HG02798 (cell line): ENCODE results near the gene KRTAP12-3.
"Not testable (repeated sequence)": the region's sequence is repeated elsewhere in the genome, so short reads cannot be mapped to it uniquely, and the experiment has no call there.

Experiments used
- ATAC-seq: cut with Tn5 transposase; IDR thresholded peaks from one replicate; pipeline ENCODE4 v1.9.1; 2021; ENCODE audit warnings: mild to moderate bottlenecking; ENCODE audit not compliant: unreplicated experiment, poor library complexity

KRTAP12-3 gene

DNA sequence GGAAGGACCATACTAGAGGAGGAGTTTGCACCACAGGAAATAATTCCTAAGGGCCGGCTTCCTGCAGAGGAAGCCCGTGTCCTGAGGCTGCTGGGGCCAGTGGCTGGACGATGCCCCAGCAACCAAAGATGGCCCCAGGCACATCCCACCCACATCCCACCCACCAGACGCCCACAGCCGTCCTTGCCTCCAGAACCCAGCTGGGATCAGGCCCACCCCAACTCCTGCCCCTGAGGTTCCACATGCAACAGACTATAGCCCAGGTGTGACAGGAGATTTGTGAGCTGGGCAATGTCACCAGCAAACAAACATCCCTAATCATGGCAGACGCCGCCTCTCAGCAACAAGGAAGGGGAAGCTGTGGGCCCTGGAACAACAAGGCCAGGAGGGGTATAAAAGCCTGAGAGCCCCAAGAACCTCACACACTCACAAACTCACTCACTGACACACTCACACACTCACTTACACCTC, 31.0 kb upstream of the KRTAP12-3 start, which contains the start of gene KRTAP10-9:
Gene KRTAP10-9, plus strand, starts transcription at position 421 of the 471 bp plus-strand sequence. CDS start 79 bp downstream, outside the sequence.
- ATAC-seq, result no peak

DNA sequence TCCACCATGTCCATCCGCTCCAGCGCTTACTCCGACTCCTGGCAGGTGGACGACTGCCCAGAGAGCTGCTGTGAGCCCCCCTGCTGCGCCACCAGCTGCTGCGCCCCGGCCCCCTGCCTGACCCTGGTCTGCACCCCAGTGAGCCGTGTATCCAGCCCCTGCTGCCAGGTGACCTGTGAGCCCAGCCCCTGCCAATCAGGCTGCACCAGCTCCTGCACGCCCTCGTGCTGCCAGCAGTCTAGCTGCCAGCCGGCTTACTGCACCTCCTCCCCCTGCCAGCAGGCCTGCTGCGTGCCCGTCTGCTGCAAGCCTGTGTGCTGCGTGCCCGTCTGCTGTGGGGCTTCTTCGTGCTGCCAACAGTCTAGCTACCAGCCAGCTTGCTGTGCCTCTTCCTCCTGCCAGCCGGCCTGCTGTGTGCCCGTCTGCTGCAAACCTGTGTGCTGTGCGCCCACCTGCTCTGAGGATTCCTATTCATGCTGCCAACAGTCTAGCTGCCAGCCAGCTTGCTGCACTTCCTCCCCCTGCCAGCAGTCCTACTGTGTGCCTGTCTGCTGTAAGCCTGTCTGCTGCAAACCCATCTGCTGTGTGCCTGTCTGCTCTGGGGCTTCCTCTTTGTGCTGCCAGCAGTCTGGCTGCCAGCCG, 30.4 kb upstream of the KRTAP12-3 start:
- not testable (repeated sequence) for ATAC-seq

DNA sequence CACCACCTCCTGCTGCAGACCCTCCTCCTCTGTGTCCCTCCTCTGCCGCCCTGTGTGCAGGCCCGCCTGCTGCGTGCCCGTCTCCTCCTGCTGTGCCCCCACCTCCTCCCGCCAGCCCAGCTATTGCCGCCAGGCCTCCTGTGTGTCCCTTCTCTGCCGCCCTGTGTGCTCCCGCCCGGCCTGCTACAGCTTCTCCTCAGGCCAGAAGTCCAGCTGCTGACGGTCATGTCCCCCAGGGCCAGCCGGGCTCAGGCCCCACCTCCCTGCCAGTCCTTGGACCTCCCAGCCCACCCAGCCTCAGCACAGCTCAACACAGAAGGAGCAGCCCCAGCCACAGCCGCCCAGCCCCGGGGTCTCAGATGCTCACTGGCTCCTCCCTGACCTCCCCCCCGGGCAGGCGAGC, 29.9 kb upstream of the KRTAP12-3 start:
- ATAC-seq, result not testable (repeated sequence)

DNA sequence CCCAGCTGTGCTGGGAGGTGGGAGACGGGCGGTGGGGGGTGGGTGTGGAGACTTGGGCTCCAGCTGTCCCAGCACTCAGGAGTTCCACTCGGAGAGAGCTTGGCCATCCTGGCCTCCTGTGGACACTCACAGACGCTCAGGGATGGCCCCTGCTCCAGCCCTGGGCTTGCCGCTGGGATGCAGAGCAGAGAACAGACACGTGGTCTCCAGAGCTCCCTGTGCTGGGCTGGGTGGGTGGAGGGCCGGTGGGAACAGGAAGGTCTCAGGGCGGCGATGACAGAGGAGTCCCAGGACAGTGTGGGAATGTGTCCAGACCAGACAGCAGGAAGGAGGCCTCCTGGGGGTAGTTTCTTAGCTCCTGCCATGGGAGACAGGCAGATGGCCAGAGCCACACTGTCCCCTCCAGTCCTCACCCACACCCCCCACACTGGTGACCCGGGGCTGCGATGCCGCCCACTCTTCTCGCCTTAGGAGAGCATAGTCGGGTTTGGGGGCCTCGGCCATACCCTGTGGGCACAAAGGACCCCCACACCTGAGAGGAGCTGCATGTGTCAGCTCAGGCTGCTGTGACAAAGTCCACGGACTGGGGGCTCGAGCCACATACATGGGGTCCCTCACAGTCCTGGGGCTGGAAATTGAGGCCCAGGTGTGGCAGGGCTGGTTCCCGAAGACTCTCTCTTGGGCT, 28.9 kb upstream of the KRTAP12-3 start:
- ATAC-seq, result no peak

DNA sequence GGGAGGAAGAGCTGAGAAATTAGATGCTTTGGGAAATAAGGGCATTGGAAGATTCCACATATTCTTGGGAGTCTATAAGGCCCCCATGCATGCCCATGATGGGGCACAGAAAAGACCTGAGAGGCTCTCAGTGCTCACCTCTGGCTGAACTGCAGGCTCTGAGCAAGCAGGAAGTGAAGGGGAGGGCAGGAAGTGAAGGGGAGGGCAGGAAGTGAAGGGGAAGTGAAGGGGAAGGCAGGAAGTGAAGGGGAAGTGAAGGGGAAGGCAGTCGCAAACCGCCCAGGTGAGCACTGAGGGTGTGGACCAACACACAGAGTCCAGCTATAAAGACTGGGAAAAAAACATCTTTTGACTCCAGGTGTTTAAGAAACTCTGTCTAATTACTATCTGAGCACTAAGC, 27.3 kb upstream of the KRTAP12-3 start:
- no peak for ATAC-seq

DNA sequence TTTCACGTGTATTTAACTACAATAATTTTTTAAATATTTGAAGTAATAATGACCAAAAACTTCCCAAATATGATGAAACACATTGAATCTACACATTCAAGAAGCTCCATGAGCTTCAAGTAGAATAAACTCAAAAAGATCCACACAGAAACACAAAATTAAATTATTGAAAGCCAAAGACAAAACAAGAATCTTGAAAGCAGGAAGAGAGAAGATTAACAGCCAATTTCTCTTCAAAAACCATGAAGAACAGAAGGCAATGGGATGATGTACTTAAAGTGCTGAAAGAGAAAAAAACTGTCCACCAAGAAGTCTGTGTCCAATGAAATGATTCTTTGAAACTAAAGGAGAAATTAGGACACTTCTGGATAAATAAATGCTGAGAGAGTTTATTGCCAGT, 25.7 kb upstream of the KRTAP12-3 start:
- no peak for ATAC-seq

DNA sequence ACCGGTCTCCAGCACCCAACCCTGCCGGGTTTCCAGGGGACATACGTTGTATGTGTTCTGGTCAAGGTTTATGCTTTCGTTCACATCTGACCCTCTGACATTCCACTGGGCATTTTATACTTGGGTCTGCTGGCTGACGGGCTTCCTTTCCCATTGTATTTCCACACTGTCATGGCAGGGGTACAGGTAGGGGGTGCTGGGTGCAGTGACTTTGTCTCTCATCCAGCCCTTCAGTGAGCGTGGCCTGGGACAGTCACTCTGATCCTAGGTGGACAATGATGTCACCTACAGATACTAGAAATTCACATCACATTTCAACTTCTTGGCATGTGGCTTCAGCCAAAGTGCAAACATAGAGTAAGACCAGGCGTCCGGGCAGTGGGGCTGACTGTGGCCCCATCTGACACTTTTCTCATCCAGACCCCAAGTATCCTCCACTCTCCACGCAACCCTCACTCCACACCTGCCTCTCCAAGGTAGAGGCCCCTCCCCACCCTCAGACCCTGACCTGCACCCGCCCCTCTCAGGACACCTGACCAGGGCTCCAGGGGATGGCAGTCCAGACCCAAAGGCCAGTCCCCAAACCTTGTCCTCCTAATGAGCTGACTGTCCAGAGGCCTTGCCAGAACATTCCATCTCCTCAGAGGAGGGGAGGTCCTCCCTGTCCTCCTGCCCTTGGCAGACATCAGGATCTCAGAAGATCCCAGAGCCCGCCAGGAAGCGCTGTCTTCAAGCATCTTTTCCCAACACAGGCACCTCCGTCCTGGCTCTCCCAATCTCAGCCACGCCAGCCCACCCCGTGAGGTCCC, 21.3 kb upstream of the KRTAP12-3 start:
- no peak for ATAC-seq

DNA sequence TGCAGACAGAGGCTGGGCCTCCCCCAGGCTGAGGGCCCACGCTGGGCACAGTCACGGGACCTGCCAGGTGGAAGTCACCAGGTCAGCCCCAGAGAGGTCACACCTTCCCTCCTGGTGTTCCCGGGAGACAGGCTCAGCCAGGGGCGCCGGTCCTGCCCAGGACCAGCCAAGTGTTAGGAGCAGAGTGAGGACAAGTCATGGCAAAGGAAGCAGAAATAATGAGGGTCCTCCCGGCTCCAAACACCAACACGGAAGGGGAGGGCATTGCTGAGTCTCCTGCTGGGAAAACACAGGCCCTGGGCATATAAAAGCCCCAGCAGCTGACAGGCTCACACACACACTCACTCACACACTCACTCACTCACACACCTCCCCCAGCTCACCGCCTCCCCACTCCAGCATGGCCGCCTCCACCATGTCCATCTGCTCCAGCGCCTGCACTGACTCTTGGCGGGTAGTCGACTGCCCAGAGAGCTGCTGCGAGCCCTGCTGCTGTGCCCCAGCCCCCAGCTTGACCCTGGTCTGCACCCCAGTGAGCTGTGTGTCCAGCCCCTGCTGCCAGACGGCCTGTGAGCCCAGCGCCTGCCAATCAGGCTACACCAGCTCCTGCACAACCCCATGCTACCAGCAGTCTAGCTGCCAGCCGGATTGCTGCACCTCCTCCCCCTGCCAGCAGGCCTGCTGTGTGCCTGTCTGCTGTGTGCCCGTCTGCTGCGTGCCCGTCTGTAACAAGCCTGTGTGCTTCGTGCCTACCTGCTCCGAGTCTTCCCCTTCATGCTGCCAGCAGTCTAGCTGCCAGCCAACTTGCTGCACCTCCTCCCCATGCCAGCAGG, 20.5 kb upstream of the KRTAP12-3 start, which contains the start of gene KRTAP10-10:
Gene KRTAP10-10, plus strand, starts transcription at position 339 of the 833 bp plus-strand sequence. Its CDS starts 62 bp downstream, at position 401.
- no peak for ATAC-seq

DNA sequence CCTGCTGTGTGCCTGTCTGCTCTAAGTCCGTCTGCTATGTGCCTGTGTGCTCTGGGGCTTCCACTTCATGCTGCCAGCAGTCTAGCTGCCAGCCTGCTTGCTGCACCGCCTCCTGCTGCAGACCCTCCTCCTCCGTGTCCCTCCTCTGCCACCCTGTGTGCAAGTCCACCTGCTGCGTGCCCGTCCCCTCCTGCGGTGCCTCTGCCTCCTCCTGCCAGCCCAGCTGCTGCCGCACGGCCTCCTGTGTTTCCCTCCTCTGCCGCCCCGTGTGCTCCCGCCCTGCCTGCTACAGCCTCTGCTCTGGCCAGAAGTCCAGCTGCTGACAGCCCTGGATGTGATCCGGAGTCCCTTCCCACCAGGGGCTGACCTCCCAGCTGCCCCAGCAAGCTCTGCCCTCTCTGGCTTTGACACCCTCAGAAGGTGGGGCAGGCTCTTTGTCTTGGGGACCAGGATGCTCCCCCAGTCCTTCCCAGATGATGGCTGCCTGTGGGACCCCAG, 19.8 kb upstream of the KRTAP12-3 start:
- ATAC-seq, result not testable (repeated sequence)

DNA sequence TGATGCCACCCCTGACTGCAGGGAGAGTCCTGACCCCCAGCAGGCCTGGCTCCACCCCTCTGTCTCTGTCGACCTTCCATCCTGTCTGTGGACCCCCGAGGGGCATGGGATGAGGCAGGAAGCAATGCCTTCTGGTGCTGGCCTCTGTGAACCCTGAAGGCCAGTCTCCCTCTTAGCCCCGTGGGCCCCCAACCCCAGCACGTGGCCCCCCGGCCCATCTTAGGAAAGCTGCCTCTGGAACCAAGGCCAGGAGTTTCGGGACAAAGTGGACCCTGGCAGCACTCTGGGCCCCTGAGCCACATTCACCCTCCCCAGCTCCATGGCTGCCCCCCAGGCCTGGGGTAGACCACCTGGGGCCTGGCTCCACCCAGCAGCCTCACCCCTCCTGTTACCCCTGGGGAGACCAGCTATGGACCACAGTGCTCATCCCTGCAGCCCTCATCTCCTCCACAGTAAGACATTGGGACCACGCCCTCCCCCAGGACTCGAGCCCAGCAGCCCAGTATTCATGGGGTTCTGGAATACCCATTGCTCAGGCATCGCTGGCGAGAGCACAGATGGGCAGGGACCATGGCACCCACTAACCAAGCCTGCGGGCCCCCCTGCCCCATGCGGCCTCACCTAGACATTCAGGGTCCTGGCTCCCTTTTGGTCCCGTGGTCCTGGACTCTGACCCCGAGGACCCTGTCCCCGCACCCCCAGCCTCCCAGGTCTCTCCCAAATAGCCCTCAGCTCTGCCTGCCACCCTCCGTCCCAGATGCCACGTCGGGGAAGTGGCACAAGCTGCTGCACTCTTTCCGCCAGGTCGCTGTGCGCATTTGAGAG, 19.0 kb upstream of the KRTAP12-3 start:
- not testable (repeated sequence) for ATAC-seq

DNA sequence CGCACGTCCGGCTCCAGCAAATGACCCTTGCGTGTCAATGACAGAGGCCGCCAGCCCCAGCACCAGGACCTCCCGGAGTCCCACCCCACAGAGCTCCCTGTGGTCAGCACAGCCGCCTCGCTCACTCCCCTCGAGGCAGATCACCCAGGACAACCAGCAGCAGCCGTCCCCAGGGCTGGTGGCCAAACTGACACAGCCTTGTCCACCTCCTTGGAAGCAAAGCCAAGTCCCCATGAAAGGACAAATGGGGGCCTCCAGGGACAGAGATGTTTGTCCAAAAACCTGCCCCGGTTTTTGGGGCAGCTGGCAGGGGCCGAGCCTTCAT, 18.4 kb upstream of the KRTAP12-3 start:
- no peak for ATAC-seq

DNA sequence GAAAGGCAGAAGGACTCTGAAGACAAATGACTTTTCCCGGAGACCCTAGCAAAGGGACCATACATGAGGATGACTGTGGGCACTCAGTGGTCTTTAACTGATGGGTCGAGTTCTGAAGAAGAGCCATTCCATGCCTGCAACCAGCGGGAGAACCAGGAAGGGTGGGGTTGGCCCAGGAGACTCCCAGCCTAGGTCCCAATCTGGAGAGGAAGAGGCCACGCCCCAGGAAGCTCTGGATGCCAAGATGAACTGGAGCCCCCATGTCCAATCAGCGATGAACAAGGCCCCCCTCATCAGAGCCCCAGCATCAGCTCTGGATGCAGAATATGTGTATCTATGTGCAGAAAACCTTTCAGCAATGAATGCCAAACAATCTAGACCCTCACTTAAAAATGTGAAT, 17.0 kb upstream of the KRTAP12-3 start:
- no peak for ATAC-seq

DNA sequence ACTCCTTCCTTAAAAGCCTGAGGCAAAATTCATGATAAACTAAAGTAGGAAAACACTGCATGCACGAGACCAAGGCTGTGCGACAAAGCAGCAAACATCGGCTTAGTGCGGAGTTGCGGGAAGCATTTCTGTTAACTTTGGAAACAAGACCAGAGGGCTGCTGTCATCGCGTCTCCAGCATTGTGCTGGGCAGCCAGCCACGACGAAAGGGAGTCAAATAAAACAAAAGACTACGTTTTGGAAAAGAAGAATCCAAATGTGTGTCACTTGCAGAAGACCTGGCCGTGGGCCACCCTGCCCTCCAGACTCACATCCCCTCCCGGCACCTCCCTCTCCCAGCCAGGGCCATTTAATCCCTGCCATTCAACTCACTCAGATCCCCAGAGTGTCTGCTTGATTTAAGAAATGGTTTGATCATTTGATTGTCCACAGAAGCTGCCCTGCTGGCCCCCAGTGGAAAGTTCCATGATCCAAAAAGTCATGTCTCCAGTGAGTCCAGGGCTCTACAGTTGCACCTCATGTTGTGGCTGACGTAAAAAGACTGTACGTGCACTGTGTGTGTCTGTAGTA, 13.9 kb upstream of the KRTAP12-3 start:
- ATAC-seq, result no peak

DNA sequence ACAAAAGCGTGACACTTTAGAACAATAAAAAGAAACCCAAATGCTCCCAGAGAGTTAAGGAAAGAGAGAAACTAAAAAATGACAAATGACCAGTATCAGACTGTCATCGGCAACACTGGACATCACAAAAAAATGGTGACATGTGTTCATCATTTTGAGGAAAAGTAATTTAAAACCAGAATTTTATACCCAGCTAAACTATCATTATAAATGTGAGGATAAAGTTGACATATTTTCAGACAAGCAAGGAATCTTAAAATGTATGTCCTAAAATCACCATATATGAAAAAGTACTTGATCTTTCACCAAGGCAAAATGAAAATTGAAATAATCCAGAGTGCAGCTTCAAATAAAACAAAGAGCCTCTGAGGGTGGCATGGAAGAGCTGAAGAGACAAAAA, 12.9 kb upstream of the KRTAP12-3 start:
- ATAC-seq, result no peak

DNA sequence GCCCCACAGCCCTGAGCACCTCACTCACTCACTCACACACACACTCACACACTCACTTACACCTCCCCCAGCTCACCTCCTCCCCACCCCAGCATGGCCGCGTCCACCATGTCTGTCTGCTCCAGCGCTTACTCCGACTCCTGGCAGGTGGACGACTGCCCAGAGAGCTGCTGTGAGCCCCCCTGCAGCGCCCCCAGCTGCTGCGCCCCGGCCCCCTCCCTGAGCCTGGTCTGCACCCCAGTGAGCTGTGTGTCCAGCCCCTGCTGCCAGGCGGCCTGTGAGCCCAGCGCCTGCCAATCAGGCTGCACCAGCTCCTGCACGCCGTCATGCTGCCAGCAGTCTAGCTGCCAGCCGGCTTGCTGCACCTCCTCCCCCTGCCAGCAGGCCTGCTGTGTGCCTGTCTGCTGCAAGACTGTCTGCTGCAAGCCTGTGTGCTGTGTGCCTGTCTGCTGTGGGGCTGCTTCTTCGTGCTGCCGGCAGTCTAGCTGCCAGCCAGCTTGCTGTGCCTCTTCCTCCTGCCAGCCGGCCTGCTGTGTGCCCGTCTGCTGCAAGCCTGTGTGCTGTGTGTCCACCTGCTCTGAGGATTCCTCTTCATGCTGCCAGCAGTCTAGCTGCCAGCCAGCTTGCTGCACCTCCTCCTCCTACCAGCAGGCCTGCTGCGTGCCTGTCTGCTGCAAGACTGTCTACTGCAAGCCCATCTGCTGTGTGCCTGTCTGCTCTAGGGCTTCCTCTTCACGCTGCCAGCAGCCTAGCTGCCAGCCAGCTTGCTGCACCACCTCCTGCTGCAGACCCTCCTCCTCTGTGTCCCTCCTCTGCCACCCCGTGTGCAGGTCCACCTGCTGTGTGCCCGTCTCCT, 11.1 kb upstream of the KRTAP12-3 start, which contains the start of gene KRTAP10-11:
Gene KRTAP10-11, plus strand, starts transcription at position 49 of the 856 bp plus-strand sequence. Its CDS starts 45 bp downstream, at position 94.
- ATAC-seq, result not testable (repeated sequence)

DNA sequence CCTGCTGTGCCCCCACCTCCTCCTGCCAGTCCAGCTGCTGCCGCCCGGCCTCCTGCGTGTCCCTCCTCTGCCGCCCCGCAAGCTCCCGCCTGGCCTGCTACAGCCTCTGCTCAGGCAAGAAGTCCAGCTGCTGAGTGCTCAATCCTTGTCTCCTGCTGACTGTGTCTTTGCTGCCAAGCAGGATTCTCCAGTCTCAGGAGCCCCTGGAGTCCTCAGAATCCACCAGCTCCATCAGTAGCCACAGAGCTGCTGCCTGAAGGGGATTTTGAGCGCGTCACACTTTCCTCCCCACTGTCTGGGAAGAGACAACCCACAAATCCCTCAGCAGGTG, 10.5 kb upstream of the KRTAP12-3 start:
- ATAC-seq, result no peak

DNA sequence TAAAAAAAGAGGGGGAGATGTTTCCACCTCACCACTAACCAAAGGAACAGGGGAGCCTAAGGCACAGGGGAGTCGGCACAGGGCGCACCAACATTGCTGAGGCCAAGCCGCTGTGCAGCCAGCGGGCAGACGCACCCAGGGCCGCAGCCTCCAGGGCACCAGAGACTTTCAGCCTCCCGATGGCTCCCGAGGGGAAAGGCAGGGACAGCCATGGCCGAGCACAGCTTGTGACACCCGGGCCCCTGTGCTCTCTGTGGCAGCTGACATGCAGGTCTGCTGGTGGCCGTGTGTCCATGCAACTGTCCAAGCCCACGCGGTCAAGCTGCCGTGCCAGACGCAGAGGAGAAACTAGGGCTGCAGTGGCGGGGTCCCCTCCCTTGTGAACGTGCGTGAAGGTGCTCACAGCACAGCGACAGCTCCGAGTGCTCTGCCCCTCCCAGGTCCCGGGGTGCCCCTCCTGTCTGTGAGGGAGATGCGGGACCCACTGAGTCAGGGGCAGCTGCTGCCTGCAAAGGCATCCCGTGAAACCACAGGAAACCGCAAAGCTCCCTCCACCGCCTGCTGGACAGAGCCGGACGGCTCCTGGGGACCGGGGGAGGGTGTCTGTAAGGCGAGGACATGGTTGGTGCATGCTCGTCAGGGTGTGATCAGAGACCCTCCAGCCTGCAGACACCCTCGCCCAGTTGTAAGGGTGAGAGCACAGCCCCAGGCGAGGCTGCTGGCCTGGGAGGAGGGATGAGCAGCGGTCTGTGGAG, 9.0 kb upstream of the KRTAP12-3 start:
- no peak for ATAC-seq
